GM21515 (cell line): ENCODE results near the gene CASKIN2.
A peak's percentile ranks its signal among the peaks of the same experiment; 100 is the strongest.
"Not testable (repeated sequence)": the region's sequence is repeated elsewhere in the genome, so short reads cannot be mapped to it uniquely, and the experiment has no call there.

ENCODE experiments used
- ATAC-seq: cut with Tn5 transposase; IDR thresholded peaks from one replicate; pipeline ENCODE4 v1.9.1; 2021; ENCODE audit not compliant: unreplicated experiment

The CASKIN2 gene

GRCh38 chr17:75521290-75521689, 6.0 kb upstream of the CASKIN2 start:
- ATAC-seq = no peak

DNA sequence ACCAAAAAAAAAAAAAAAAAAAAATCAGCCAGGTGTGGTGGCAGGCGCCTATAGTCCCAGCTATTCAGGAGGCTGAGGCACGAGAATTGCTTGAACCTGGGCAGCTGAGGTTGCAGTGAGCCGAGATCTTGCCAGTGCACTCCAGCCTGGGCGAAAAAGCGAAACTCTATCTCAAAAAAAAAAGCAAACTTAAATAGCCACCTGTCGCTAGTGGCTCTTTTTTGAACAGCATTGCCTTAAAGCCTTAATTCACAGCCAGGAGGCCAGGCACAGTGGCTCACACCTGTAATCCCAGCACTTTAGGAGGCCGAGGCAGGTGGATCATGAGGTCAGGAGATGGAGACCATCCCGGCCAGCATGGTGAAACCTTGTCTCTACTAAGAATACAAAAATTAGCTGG, 5.1 kb upstream of the CASKIN2 start:
- not testable (repeated sequence) for ATAC-seq

GRCh38 chr17:75518983-75519537, 3.7 kb upstream of the CASKIN2 start:
- no peak for ATAC-seq

- ATAC-seq = no peak
These were observed 2.9 kb upstream of the CASKIN2 start for GRCh38 chr17:75518201-75518600.

DNA sequence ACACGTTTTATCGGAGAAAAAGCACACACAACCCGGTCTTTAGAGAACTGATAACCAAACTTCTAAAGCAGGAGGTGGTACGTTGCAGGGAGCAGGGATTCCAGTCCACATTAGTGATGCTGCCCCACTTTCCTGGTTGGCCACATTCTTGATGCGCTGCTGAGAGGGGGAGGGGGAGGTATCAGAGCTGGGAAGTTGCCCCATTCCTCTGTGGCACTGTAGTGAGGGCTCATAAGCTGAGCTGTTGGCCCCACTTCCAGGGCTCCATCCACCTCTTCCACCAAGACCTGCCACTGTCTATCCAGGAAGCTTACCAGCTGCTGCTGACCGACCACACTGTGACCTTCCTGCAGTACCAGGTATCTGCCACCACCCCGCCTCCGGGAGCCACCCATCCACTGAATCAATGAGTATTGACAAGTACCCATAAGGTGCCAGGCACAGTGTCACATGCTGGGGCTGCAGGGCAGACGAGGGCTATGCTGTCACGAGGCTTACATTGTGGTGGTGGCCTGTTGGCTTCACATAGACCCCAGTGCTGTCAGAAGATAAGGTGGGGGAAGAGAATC, 2.0 kb upstream of the CASKIN2 start:
- ATAC-seq = no peak

- ATAC-seq = peak; percentile 6
These were observed 1.4 kb upstream of the CASKIN2 start for GRCh38 chr17:75516619-75517296.

DNA sequence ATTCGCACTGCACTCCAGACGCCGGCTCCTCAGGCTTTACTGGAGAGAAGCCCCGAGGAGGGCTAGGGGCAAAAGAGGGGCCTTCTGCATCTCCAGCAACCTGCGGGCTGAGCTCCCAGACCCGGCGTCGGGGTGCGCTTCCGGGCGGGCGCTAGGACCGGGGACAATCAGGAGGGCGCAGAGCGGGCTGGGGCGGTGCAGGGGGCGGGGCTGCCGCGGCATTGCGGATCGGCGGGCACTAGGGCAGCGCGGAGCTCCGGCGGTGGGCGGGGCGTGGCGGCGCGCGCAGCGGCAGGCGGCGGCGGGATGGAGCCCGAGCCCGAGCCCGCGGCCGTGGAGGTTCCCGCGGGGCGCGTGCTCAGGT, 900 bp upstream of the CASKIN2 start, which contains the start of gene TSEN54:
TSS of gene TSEN54 (plus strand) at position 274 of the 364 bp plus-strand sequence. CDS start at position 307, 33 bp downstream.
- peak; percentile 57 for ATAC-seq

DNA sequence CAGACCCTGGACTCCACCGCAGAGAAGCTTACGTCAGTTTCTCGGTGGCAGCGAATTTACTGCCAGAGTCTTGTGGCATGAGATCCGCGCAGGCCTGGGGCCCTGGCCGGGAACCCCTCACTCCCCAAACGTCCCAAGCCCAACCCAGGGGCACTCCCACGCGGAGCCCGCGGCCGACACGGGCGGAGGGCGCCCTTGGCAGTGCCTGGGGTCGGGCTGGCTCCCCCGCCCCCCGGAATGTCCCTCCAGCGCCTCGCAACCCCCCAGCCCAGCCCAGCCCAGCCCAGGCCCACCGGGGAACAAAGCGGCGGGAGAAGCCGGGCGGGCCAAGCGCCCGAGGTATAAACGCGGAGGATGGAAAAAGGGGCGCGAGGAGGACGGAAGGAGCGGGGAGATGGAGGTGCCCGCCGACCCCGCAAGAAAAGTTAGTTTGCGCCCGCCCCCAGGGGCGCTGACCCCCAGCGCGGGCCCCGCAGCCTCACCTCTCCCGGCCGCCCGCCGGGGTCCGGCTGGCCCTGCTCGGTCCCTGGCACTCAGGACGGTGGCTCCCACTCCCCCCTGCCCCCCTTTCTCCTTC, 330 bp downstream of the CASKIN2 start:
- ATAC-seq = peak; percentile 3

DNA sequence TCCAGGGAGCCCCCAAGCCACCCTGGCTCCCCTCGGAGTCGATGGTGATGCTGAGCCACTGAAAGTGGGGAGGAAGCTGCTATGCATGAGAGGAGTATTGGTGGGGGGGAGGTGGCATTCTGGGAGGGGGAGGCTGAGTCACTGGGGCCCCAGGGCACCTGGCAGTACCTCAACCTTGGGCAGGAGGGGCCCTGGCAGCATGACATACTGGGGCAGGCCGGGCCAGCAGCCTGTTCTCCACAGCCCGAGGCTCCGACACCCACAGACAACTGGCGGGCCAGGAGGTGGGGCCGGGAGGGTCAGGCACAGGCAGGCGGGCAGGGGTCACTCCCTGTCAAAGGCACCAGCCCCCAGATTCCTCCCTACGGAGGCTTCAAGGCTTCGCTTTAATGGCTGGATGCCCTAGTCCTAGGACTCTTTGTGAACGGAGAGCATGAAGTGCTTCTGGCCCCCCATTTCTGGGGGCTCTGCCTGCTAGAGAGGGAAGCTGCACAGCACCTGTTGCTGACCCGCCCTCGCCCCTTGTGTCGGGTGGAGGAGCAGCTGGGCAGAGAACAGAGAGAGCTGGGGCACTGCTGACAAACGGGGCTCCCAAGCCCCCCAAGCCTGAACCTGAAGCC, 928 bp downstream of the CASKIN2 start:
- ATAC-seq = no peak

- ATAC-seq = no peak
These were observed 1.7 kb downstream of the CASKIN2 start for GRCh38 chr17:75513641-75514000.

DNA sequence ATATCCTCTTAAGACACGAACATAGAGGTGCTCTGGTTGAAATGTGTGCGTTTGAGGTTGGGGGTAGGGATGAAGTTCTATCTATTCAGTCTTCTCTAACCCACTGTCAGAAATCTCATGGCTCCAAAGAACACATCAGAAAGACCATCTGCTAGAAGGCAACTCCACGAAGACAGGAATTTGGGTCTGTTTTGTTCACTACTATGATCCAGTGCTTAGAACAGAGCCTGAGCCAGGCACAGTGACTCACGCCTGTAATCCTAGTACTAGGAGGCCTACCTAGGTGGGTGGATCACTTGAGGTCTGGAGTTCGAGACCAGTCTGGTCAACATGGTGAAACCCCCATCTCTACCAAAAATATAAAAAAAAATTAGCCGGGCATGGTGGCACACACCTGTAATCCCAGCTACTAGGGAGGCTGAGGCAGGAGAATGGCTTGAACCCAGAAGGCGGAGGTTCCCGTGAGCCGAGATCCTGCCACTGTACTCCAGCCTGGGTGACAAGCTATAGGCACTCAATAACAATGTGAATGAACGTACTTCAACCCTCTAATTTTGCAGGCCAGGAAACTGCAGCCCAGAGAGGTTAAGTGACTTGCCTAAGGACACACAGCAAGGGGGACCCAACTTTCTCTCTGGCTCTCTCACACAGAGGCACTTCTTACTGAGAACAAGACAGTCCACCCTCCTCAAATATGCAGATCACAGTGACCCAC, 2.3 kb downstream of the CASKIN2 start:
- ATAC-seq = no peak

- ATAC-seq = no peak
These were observed 3.4 kb downstream of the CASKIN2 start for GRCh38 chr17:75511610-75512575.

DNA sequence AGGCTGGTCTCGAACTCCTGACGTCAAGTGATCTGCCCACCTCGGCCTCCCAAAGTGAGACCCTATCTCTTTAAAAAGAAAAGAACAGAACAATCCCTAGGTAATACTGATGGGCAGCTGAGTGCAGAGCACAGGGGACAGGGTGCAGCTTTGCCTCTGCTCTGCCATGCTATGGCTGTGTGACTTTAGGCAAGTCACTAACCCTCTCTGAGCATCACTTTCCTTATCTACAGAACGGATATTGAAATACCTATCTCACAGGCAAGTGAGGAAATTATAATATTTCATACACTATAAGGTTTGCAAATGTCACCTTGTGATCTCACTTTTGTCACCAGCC, 4.1 kb downstream of the CASKIN2 start:
- no peak for ATAC-seq

DNA sequence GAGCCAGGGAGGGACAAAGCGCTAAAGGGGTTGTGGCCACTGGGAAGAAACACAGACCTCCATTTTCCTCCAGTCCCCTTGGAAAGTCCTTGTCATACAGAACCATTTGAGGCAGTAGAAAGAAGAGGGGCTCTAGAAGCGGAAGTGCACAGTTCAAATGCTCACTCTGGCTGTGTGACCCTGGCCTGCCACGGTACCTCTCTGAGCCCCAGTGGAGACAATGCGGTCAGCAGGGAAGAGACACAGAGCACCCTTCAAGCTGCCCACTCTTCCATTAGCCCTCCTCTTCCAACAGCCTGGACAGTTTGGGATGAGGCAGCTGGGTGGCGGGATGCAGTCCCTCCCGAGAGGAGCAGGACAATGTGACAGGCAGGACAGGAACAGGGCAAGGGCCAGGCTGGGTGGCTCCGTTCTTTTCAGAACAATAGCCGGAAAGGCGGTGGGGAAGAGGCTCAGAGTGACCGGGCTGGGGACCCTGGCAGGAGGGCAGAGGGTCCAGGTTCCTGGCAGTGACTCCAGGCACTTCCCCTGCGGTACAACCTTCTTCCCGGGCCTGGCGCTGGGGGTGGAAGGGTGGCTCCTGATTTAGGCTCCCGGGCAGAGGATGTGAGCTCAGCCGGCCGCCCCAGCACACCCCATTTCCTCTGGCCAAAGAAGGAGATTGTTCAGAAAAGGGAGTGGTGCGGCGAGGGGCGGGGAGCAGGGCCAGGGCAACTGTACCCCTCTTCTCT, 5.6 kb downstream of the CASKIN2 start:
- no peak for ATAC-seq

DNA sequence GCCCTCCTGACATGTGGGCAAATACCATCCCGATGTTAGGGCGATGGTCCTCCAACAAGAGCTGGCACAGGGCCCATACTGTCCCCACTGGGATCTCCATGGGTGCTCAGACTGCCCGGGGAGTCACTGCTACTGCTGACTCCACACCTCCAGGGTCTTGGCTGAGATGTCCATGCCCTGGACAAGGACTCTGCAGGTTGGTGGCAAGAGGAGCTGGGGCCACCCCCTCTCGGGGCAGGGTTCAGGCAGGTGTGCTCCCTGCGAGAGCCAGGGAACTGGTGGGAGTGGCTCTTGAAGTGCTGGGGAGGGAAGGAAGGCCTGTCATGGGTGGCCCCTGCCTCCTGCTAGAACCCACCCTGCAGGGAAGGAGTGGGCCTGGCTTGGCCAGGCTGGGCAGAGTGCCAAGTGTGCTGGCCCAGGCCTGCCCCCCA, 6.4 kb downstream of the CASKIN2 start:
- ATAC-seq = no peak

GRCh38 chr17:75507733-75508719, 7.3 kb downstream of the CASKIN2 start:
- no peak for ATAC-seq

GRCh38 chr17:75506888-75507287, 8.4 kb downstream of the CASKIN2 start:
- no peak for ATAC-seq

DNA sequence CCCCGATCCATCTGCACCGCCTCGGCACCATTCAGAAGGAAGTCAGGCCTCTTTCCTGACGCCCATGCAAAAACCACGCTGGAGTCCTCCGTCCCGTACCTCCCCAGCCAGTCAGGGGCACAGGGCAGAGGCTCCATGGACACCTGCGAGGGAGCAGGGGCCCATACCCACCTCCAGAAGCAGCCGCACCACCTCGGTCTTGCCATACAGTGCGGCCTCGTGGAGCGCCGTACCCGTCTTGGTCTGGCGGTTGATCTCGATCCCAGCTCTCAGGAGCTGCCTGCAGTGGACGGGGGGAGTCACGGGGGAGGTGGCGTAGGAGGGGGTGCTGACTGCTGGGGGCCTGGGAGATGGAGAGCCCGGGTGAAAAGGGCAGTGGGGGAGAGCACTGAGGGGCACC, 9.2 kb downstream of the CASKIN2 start:
- no peak for ATAC-seq
